ENCODE measurements around the gene RALY. TPM values are rescaled to one million over a fixed set of nuclear protein-coding genes. Genes with fewer than 3 reads are reported as not detected.
A peak's percentile ranks its signal among the peaks of the same experiment; 100 is the strongest.

RALY gene
- polyA plus RNA-seq, 12 donors, result 99.5 to 138 (median 116) TPM; not detected in 1

DNA sequence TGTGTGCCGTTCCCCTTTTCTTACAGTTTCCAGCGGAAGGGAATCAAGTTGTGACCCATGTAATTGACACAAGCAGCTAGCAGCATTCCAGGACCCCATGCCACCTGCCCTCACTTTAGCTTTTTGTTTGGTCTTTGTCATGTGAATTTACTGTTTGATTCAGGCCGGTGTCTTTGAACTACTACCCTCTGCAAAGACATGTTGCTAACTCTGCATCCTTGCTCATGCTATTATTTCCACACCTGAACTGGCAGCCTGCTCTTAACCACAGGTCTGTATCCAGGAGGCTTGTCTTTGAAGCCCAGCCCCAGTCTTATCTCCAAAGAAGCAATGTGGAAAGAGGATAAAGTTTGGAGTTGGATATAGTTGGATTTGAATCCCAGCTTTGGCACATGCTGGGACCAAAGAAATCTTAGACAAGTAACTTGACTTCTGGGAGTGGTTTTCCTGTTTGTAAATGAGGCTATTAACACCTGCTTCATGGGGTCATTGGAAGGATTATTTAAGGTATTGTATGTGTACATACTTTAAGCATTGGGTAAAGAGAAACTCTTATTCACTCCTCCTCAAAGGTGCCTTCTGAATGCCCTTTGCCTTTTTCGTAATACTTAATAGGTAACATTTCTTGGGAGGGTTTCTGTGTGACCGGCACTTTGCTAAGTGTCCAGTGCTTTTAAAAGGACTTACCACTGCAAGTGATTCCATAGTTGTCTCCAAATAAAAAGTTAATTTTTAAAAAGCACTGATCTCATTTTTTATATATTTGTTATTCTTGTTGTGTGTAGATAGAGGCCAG is 52.4 kb downstream of the RALY start:
- DNase-seq, result no peak

DNA sequence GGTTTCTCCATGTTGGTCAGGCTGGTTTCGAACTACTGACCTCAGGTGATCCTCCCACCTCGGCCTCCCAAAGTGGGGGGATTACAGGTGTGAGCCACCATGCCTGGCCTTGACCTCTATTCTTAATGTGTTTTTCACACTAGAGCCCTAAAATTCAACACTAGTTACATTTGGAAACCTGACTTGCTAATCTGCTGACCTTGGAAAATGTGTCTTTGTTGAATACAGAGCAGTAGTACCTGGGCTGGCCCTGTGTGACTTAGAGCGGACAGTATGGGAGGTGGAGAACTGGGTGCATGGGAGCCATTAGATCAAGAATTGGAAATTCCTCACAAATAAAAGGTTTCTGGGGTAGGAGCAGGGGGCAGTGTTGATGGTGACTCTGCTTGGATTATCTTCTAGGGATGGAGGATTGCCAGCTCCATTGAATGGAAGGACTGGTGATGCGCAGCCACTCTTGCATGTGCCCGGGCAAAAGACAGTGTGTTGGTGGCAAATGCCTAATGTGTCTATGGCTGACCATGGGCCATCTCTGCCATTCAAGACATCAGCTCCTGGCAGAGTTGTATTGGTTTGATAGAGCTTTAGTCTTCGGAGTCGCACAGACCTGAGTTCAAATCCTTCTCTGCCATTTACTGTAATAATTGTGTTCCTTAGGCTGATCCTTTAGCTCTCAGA is 53.4 kb downstream of the RALY start:
- DNase-seq, result no peak

- DNase-seq, result no peak
Measured at GRCh38 chr20:34047917-34048316, 54.2 kb downstream of the RALY start.

DNA sequence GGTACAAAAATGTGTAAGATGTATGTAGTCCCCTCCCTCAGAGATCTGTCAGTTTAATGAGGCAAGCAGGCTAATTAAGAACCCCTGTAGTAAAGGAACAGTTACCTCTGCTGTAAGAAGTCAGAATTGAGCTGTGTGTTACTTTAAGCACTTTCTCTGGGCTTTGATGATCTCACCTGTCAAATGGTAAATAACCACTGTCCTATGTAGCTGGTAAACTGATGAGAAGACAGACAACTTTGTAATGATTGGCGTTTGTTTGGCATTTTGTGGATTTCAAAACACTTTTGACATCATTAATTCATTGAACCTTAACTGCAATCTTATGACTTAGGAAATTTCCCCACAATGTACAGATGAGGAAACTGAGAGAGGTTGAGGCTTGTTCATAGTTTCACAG is 55.7 kb downstream of the RALY start:
- DNase-seq, result no peak

DNA sequence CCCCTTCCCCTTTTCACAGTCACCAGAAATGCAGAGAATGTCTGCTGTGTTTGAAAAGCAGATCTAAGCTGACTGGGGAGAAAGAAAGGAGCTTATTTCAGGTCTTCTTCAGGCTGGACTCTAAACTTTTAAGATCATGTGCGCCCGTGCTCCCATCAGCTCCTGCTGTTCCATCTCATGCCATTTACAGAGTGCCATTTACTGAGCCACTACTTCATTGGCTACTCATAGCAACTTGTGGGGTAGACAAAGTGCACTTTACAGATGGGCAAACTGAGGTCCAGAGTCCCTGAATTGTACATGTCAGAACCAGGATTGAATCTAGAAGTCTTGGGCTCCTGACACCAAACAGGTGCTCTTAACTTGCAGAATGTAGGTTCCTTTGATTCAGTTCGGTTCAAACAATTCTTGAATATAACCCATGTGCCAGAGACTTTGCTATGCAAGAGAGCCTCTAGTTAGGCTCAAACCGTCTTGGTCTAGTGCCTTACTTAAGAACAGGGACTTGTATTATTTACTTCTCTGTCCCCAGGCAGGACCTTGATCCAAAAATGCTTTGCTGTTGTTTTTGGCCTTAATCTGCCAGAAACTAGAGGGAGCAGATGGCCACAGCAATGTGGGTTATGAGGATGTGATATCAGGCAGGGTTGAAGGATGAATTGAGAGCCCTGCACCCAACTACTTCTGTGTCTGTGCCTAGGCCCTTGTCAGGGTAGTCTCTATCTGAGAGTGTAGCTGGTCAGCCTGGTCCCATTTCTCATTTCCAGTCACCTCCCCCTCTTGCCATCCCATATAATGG is 56.4 kb downstream of the RALY start:
- DNase-seq, result no peak

GRCh38 chr20:34052414-34052813 is 58.7 kb downstream of the RALY start:
- no peak for DNase-seq

GRCh38 chr20:34055290-34055689 is 61.6 kb downstream of the RALY start:
- DNase-seq, result no peak

DNA sequence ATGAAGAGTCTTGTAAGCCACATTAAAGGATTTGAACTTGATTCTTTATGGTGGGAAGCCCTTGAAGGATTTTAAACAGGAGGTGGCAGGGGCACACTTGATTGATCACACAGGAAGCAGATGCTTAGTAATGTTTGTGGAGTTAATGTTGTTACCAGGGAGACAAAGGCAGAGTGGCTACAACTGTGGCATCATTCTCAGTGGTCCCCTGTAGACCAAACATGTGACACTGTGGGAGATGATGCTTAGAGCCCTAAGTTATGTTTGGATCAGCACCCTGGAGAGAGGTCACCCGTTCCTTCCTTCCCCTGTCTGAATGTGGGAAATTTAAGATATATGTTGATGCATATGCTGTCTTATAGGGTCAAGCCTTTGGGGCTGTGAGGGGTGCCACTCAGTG is 65.1 kb downstream of the RALY start:
- no peak for DNase-seq

GRCh38 chr20:34060970-34061369 is 67.3 kb downstream of the RALY start:
- DNase-seq, result no peak

GRCh38 chr20:34061695-34062094 is 68.0 kb downstream of the RALY start:
- DNase-seq, result no peak

DNA sequence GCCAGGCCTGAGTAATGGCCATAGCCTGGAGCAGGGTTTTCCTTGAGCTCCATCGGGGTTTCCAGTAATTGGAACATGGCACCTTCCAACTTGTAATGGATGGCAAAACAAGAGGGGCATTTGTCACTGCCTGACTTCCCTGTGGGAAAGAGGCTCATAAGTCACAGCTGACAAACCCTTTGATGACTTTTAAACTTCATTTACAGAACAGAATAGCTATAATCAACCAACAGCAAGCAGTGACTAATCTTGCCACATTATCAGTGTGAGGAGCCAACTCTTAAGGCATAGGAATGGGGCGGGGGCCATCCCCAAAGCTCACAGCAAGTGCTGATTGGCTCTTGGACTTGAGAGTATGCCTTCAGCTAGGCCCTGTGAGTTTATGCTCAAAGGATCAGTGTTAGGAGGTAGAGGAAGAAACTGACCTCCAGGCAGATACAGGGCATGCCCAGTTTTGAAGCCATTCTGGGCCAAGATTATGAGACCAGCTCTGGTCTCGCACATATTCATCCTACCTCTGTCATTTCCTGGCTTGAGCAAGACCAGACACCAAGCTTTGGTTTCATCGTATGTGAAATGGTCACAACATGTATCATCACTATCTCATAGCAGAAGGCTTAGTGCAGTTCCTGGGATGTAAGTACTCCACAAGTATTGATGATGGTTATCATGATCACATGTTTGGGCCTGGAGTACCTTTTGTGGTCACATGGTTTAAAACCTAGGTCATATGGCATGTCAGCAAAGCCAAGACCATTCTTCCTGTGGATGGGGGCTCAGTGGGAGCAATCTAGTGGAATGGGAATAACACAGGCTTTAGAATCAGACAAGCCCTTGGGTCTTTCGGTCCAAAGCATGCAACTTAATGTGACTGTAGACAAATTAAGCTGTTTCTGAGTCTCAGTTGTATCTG is 69.1 kb downstream of the RALY start:
- DNase-seq, result no peak

GRCh38 chr20:34064286-34064685 is 70.6 kb downstream of the RALY start:
- DNase-seq, result no peak

DNA sequence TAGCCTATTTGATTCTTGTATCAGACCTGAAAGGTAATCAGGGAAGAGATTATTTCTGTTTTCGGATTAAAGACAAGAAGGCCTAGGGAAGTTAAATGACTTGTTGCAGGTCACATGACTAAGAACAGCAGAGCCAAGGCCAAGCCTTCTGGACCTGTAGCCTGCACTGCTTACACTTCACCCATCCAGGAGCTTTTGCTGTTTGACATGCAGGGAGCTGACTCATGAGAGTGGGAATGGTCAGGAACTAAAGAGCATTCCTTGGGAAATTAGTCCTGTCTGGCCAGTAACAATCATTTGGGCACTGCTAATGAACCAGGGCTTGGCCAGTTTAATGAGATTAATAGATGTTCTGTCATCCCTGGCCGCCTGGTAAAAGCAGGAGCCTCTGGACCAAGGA is 71.5 kb downstream of the RALY start:
- no peak for DNase-seq

GRCh38 chr20:34066476-34067090 is 72.9 kb downstream of the RALY start:
- DNase-seq, result peak; percentile 41

GRCh38 chr20:34068001-34068400 is 74.3 kb downstream of the RALY start:
- DNase-seq, result no peak

GRCh38 chr20:34069341-34070078 is 75.8 kb downstream of the RALY start:
- peak; percentile 89 for DNase-seq

- no peak for DNase-seq
Measured at GRCh38 chr20:34070079-34070439, 76.3 kb downstream of the RALY start.

- no peak for DNase-seq
Measured at GRCh38 chr20:34070859-34071258, 77.1 kb downstream of the RALY start.

DNA sequence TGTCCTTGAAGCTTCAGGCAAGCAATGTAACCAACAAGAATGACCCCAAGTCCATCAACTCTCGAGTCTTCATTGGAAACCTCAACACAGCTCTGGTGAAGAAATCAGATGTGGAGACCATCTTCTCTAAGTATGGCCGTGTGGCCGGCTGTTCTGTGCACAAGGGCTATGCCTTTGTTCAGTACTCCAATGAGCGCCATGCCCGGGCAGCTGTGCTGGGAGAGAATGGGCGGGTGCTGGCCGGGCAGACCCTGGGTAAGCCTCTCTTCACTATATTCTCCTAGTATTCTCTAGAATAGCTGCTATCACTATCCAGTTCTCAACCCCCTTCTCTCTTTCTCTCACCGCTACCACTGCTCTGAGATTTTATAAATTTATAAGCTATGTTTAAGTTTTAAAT is 78.4 kb downstream of the RALY start:
- DNase-seq, result no peak

DNA sequence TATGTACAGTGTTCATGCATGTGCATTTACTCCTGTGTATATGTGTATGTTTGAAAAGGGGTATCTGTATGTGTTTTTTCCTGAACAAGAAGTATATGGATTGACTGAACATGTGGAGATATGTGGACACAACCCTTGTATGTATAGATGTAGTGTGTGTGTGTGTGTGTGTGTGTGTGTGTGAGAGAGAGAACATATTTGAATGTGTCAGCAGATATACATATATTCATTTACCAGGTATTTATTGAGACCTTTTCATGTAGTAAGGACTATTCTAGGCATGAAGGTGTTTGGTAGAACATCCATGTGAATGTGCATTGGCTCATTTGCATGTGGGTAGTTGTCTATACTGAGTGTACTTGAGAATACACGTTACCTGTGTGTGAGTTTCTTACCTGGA is 79.1 kb downstream of the RALY start:
- no peak for DNase-seq

All from muscle of arm (tissue), 12 donors.